GM19035 (cell line): ENCODE measurements around the gene HOXA4.

Experiments
- ATAC-seq: cut with Tn5 transposase; IDR thresholded peaks from one replicate; pipeline ENCODE4 v1.9.1; 2021; ENCODE audit not compliant: unreplicated experiment

Gene HOXA4

GRCh38 chr7:27133409-27134231 lies 3.1 kb upstream of the HOXA4 start:
- no peak for ATAC-seq

DNA sequence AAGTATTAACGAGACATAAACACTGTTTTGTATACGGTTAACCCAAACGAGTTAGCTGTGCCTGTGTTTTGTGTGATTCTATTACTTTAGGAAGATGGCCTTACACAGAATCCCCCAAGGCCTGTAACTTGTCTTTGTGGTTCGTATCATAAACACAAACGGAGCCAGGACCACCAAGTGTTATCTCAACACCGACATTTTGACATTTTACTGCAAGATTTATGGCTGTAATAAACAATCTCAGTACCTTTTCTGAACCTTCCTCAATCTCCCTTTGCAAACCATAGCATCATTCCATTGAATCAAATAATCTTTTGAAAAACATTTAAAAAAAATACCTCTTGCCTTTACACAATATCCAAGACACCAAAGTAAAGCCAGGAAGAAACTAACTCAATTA lies 2.4 kb upstream of the HOXA4 start:
- ATAC-seq = no peak

DNA sequence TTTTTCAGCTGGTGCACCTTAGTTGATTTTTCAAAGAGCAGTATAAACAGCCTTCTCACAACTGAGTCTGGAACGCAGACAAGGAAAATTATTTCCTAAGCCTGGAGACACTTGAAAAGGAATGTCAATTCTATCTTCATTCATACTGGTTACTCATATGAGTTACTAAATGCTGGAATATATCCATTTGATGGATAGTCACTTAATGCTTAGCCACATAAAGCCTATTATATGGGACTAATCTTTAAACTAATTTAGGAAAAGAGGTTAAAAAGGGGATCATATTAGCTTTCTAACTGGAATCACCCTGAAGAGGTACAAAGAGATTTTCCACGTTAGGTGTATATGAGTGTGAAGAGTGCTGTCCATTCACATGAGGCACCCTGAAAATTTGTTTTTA lies 1.7 kb upstream of the HOXA4 start:
- no peak for ATAC-seq

DNA sequence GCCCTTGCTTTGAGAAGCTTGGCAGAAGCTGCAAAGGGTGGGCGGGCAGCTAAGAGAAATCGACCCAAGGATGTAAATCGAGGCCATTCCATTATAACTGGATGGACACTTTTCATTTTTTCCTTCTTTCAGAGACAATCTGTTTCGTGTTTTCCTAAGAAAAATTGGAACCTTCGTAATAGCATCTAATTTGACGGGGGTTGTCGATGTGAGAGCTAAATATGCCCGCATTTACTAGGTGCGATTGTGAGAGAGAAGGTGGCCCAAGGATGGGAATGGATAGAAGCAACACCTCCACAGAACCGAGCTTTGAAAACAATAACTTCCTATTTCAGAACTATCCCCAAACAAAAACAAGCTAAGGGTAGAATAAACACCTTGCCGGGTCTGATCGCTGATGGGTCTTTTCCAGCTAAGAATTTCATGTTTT lies 848 bp upstream of the HOXA4 start:
- ATAC-seq = no peak

DNA sequence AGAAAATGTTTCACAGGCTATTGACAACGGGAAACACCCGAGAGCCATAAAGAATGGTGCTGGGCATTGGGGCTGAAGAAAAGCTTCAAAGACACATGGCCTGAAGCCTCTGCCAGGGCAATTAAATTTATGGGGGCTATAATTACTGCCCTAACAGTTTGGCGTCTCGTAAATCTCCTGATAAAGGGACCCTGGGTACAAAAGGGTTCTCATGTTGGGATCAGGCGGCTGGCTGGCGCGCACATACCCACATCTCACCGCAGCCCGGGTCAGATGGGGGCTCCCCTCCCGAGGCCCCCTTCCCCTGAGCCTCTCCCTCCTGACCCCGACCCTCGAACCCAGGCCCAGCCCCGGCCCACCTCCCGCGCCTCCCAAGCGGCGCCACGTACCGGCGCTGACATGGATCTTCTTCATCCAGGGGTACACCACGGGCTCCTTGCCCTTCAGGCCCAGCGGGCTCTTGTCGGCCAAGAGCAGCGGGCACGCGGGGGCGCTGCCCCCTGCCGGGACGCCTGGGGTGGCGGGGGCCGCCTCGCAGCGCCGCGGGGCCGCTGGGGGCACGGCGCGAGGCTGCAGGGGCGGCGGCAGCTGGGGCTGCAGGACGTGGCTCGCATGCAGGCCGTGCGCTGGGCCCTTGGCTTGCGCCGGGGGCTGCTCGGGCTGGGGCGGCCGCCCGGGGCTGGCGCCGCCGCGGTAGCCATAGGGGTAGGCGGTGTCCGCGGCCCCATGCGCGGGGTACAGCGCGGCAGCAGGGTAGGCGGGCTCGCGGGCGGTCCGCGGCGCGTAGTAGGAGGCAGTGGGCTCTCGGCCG lies 623 bp downstream of the HOXA4 start:
- no peak for ATAC-seq

DNA sequence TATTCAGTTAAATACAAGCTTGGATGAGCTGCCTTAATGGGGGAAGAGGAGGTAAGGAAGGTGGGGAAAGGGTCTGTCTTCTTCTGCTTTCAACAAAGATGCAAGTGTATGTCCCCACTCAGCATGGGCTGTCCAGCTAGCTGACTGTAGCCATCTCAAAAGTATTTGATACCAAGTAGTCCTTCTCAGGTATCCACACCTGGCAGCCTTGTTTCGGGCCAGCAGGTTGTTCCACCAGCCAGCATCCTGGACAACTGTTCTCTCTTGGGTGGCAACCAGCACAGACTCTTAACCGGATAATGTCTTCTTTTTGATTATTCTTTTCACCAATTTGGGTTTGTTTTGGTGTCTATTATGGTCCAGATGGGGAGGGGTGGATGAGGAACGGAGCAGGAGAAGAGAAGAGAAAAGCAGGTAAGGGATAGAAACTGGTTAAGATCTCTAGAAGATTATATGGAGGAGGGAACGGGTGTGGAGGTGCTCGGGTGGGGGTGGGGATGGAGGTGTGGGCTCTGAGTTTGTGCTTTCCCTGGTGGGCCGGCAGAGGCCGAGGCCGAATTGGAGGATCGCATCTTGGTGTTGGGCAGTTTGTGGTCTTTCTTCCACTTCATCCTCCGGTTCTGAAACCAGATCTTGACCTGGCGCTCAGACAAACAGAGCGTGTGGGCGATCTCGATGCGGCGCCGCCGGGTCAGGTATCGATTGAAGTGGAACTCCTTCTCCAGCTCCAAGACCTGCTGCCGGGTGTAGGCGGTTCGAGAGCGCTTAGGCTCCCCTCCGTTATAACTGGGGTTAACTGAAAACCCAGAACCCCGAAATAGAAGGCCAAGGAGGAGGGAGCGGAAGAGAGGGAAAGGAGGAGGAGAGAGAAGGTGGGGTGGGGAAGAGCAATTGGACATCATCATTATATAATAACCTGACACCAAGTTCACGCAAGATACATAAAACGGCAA lies 1.5 kb downstream of the HOXA4 start:
- ATAC-seq = no peak

DNA sequence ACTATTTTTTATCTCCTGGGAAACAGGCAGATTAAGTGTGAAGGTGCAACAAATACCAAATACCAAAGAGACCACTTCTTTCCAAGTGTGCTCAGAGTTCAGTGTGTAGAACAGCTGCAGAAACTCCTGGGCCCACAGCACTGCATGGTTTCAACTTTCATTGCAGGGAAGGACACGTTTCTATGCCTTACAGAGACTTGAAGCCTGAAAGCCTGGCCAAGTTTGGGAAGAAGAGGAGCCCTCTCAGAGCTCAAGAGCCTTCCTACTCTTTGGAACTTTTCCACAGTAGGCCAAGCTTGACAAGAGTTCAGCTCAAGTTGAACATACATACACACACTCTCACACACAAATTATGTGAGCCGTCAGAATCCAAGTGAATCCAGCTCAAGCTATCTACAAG lies 2.5 kb downstream of the HOXA4 start:
- no peak for ATAC-seq

- ATAC-seq = no peak
These were observed 3.8 kb downstream of the HOXA4 start for GRCh38 chr7:27126596-27127327.

DNA sequence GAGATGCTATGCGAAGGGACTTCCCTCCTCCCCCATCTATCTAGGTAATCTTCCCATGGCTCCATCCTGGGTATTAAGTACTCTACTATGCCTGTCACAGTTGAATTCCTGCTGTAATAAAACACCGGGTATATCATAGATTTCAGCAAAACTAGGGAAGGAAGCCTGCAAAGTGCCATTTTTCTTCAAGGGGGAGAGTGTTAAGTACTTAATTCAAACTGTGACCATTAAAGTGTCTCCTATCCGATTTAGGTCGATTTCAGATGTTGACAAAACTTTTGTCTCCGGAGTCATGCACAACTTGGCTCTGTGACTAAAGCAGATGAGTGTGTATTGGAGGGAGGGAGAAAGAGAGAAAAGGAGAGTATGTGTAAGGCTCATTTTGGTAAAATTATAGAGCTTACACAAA lies 4.6 kb downstream of the HOXA4 start:
- no peak for ATAC-seq

DNA sequence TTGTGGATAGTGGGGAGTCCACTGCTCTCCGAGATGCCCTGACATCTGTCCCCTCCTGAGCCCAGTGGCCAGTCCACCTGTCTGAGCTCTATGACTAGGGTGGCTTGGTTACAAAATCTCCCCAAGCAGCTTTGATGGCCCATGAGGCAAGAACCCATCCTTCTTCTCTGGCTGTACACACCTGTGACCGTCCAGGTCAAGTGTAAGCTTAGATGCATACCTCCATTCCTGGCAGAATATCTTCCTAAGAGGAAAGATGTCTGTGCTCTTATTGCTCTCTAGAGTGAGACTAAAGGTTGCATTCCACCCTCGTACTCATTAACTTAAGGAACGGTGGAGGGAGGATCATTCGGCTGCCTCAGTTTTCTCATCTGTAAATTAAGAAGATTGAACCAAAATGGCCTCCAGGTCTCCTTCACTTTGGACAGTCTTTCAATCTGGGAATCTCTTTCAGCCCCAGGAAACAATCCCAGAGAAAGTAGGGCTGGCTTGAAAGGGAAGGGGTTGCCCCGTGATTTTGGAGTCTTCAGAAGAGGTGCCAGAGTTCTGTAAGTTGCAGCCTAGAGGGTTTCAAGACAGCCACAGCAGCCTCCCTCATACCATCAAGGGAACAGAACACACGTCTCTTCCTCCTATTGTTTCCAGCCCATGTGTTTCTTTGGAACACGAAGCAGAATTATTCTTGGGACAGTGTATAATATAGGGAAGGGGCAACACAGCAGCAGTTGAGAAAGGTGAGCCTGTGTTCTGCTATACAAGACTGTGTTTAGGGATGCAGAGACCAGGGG lies 5.5 kb downstream of the HOXA4 start:
- ATAC-seq = no peak

GRCh38 chr7:27124096-27124901 lies 6.3 kb downstream of the HOXA4 start:
- no peak for ATAC-seq

DNA sequence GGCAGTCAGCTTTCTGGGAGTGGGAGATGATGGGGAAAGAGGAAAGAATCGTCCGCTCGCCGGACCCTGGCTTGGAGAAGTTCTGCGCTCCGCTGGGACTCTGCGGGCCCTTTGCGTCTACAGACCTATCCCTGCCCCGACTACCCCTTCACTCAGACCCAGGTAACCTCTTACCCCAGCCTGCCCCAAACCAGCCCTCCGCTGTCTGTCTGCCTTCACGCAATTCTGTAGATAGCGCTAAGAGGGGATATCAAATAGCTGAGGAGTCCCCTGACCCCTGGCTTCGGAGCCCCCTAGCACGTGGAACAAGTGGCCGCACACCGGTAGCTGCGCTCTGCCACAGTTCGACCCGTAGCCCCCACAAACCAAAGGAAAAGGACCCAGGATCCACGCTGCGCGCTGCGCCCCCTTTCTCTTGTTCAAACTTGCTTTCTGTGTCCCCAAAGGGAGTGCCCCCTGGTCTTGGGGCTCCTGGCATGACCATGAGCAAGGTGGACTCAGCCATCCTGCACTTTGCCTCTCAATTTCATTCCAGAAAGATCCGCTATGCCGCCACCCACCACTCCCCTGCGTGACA lies 7.0 kb downstream of the HOXA4 start:
- no peak for ATAC-seq

GRCh38 chr7:27123007-27123476 lies 7.5 kb downstream of the HOXA4 start:
- ATAC-seq = no peak

- ATAC-seq = no peak
These were observed 8.3 kb downstream of the HOXA4 start for GRCh38 chr7:27122077-27122910.

DNA sequence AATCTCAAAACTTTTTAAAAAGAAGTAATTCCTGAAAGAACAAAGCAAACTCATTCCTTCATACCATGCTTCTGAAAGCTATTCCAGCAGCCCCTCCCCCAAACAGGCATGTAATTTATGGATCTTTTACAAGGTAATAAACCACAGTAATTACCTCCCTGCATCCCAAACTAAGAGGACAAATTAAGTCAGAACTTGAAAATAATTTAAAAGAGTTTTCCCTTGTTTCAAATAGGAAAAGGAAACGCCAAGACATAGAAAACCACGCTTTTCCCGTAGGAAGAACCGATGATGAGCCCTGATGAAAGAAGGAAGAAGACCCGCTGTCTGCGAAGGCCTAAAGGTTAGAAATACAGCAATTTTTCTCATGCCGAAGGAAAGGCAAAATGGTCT lies 8.9 kb downstream of the HOXA4 start:
- no peak for ATAC-seq

GRCh38 chr7:27119412-27119911 lies 11.1 kb downstream of the HOXA4 start:
- no peak for ATAC-seq

DNA sequence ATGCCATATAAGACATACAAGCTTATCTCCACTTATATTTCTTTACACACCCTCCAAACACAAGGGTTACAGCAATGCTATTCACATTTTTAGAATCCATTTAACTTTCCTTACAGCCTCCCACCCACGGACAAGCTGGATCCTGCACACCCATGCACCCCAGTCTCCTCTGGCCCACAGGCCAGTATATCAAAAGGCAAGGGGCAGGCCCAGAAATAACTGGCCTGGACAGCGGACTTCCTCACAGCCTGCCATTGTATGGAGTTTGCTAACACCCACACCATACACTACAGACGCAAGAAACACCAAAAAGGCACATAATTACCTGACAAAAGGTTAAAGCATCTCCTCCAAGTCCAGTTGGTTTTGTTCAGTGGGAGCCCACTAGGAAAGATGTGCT lies 12.0 kb downstream of the HOXA4 start:
- no peak for ATAC-seq
